GM12891 (cell line): ENCODE results near the gene HNRNPA3.

Source experiments
- POLR2A ChIP-seq: IDR thresholded peaks from 2 replicates; pipeline ENCODE4 v1.6.1; 2011; ENCODE audit warnings: low read depth, low read length, control low read depth
- POLR2AphosphoS5 ChIP-seq: IDR thresholded peaks from 2 replicates; pipeline ENCODE4 v1.6.1; 2011; ENCODE audit warnings: low read depth, low read length, control low read depth
- SPI1 ChIP-seq: IDR thresholded peaks from 2 replicates; pipeline ENCODE4 v1.6.1; 2011; ENCODE audit warnings: low read depth, low read length, control low read depth

DNA sequence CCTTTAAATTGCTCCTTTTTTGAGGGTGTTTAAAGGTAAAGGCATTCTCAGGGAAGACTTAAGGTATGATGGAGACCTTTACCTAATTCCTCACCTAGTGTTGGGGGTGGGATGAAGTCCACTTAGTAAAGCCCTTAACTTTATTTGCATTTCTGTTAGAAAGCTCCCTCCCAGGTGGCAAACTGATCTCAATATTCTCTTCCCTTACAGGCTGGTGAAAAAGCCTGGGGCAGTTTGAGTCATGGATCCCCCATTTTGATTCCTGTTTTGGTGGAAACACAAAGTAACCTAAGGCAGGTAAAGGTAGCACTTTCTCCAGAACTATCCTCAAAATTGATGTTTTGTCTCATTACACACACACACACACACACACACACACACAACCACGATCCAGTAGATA, 33.8 kb upstream of the HNRNPA3 start:
- TF ChIP-seq SPI1: no peak
- TF ChIP-seq POLR2A: no peak
- TF ChIP-seq POLR2AphosphoS5: no peak
